Pancreas (tissue), 10 donors: Measurements from ENCODE around the gene UBR2. TPM values are rescaled to one million over a fixed set of nuclear protein-coding genes. Genes with fewer than 3 reads are reported as not detected.
"Not testable (repeated sequence)": the region's sequence is repeated elsewhere in the genome, so short reads cannot be mapped to it uniquely, and the experiment has no call there.

Source experiments
- ATAC-seq, 4 donors: fragments of 200-7000 bp; cut with Tn5 transposase; one replicate each; pipeline versions ENCODE4 v1.8.0 to v1.9.1; 2020; ENCODE audit warnings: mild to moderate bottlenecking in 4 of 4, moderate library complexity in 4 of 4
- DNase-seq, 6 donors: peaks; one replicate each; pipeline ENCODE4 v3.0.0-alpha.2; 2020
- FAIRE-seq: peaks from 2 replicates; lab custom pipeline; 2012; peaks lifted over from hg19 to GRCh38; lab: Jason Lieb, UNC
- H3K27ac ChIP-seq, 4 donors: fragments of 200-600 bp; sonication (generic); 1 replicate in 3 of 4; 2 replicates in 1 of 4; pipeline versions ENCODE4 v1.5.0 to v1.8.0; 2020
- H3K27me3 ChIP-seq, 4 donors: fragments of 200-600 bp; one replicate each; pipeline ENCODE4 v1.8.0; 2021
- H3K36me3 ChIP-seq, 3 donors: fragments of 200-600 bp; sonication (generic) in 1 of 3; one replicate each; pipeline versions ENCODE4 v1.5.0 to v1.8.0; 2020 to 2021
- H3K4me1 ChIP-seq, 3 donors: fragments of 200-600 bp; one replicate each; pipeline ENCODE4 v1.8.0; 2021
- H3K4me3 ChIP-seq, 4 donors: fragments of 200-600 bp; sonication (generic) in 2 of 4; one replicate each; pipeline versions ENCODE4 v1.5.0 to v1.8.0; 2020 to 2021
- H3K9me3 ChIP-seq, 4 donors: fragments of 200-600 bp; one replicate each; pipeline ENCODE4 v1.8.0; 2021
- CTCF ChIP-seq, 4 donors: fragments of 200-600 bp; sonication (generic) in 3 of 4; IDR thresholded peaks; one replicate each; pipeline versions ENCODE4 v1.5.0 to v1.8.0; 2021; ENCODE audit warnings: antibody characterized with exemption in 4 of 4
- WGBS, 2 donors: extraction: QIAGEN DNeasy Blood & Tissue Kit; methylation state at CpG; one replicate each; pipeline ENCODE4 v1.1.7; 2013; 5-methylcytosine and 5-hydroxymethylcytosine counted together
- intact Hi-C, 3 donors: fragments of 100-400 bp; cut with DNase I; formaldehyde crosslinking; loops; one replicate each; pipeline versions ENCODE4 v1.11.1 to v1.14.2; 2022
- polyA plus RNA-seq, 2 donors: library from polyadenylated mRNA; stranded (reverse); fragments of 200-250 nt; gene quantifications; one replicate each; pipeline ENCODE4 v1.2.3, GENCODE V29; 2013
- total RNA-seq, 6 donors: library from RNA; stranded (reverse); fragmentation: NEBNext Ultra II Directional in 4 of 6; extraction: Animal tissue kit (Norgen Biotek cat#: 25700) in 4 of 6; gene quantifications; one replicate each; pipeline versions ENCODE4 v1.2.1 to v1.2.4, GENCODE V29; 2021 to 2023
- donor health status: healthy with polysubstance abuse.
- donor health status: DM: no; HTN: no; CAD: no; lungs with moderate emphysema.
- donor health status: DM: no; HTN: no; CAD: no.
- donor health status: control.
- donor health status: control.
- donor health status: Bipolar disorder and iron deficiency.
- donor health status: DM: yes; HTN: yes; CAD: no.
- donor health status: DM: no; HTN: no; CAD: no.
- donor health status: DM: no; HTN: no; CAD: no.
- donor health status: DM: yes; HTN: yes; CAD: no.

UBR2 gene
- total and polyA plus RNA-seq, 8 donors: 9.4 to 22.0 (median 17.9) TPM

DNA sequence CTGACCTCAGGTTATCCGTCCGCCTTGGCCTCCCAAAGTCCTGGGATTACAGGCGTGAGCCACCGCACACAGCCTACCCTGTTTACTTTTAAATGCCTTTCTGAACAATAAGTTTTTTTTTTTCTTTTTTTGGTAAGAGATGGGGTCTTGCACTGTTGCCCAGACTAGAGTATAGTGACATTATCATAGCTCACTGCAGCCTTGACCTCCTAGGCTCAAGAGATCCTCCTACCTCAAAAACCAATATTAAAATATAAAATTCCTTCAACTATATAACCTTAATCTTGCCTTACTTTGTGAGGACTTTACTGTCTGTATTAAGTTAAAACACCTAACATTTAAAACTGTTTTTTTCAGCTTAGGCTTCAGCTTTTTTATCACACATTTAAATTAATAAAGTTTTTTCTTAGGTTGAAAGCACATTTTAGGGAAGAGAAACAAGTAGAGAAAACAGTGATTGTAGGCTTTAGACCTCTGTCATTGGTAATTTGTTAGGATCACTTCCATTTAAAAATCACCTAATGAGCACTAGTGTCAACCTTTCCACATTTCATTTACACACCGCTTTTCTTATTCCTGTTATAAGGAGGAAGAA, 2.9 kb downstream of the UBR2 start:
- no peaks in the 10 kb centered on the region for H3K27me3 ChIP-seq
- no peak for TF ChIP-seq CTCF (IDR thresholded peaks at IDR 0.05)
- no peaks in the 10 kb centered on the region for H3K36me3 ChIP-seq
- no peak for ATAC-seq
- intact Hi-C loops: no loop called here
- H3K9me3 ChIP-seq: no peaks in the 10 kb centered on the region
- no peak for FAIRE-seq
- no peak overlapping the region for H3K27ac ChIP-seq
- H3K4me1 ChIP-seq: peaks cover 0 to 31% (median 3%) of the 10 kb centered on the region in 3 donors
- DNase-seq: no peak
- peak overlapping the region in 1 of 4 donors; percentile 77 for H3K4me3 ChIP-seq
- 76 to 88% methylated on average over 5 of the region's 5 CpGs for WGBS, 2 donors

DNA sequence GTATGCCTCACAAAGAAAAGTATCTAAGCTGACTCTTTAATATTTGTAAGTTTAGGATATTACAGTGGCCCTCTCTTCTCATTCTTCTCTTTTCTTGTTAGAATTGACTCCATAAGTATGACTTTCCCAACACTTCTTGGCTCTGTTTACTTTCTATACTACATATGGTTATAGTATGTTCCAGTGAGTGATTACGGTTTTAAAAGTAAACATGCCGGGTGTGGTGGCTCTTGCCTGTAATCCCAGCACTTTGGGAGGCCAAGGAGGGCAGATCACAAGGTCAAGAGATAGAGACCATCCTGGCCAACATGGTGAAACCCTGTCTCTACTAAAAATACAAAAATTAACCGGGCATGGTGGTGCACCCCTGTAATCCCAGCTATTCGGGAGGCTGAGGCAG, 3.4 kb downstream of the UBR2 start:
- H3K27ac ChIP-seq, intact Hi-C loops, H3K27me3 ChIP-seq, FAIRE-seq, H3K36me3 ChIP-seq, H3K9me3 ChIP-seq, ATAC-seq, H3K4me3 ChIP-seq, DNase-seq: not testable (repeated sequence)
- WGBS, 2 donors: 73 to 77% methylated on average over 4 of the region's 4 CpGs
- H3K4me1 ChIP-seq: peaks cover 3 to 31% (median 3%) of the 10 kb centered on the region in 3 donors

- FAIRE-seq (peak; percentile 92), DNase-seq (no peak), ATAC-seq (no peak)
- Histone ChIP-seq H3K4me1 (peaks cover 3 to 31% (median 5%) of the 10 kb centered on the region in 3 donors), H3K27me3 (no peaks in the 10 kb centered on the region), H3K27ac (peak overlapping the region in 2 of 4 donors; percentile 4 to 23), H3K4me3 (no peak overlapping the region), H3K36me3 (peaks cover 0 to 5% (median 0%) of the 10 kb centered on the region in 3 donors), H3K9me3 (no peaks in the 10 kb centered on the region)
- no peak for TF ChIP-seq CTCF (IDR thresholded peaks at IDR 0.05)
- intact Hi-C loops: no loop called here
These were observed 5.5 kb downstream of the UBR2 start for GRCh38 chr6:42569102-42570028.

DNA sequence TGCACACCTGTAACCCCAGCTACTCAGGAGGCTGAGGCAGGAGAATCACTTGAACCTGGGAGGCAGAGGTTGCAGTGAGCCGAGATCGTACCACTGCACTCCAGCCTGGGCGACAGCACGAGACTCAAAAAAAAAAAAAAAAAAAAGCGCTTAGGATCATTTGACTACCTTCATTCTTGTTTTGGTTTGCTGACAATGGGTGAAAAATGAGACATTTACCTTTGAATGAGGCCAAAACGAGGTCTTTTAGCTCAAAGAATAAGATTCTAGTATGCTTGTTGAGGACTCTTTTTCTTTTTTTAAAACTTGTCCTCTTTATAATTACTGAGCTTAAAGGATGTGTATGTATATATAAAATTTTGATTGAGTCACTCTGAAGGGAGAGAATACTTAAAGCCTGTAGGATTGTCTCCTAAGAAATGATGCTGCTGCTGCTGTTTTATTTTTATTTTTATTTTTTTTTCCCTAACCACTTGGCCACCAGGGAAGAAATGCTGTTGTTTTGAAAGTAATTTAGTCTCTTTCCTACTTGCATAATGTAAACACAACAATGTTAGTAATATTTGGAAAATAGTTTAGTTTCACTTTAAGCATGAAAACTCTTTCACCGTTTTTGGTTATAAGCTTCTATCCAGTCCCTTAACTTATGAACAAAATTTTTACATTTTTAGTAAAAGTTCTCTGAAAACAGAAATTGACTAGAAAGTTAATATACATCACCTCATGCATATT, 7.9 kb downstream of the UBR2 start:
- FAIRE-seq (no peak), DNase-seq (no peak), ATAC-seq (no peak)
- Histone ChIP-seq H3K27ac (no peak overlapping the region), H3K27me3 (no peaks in the 10 kb centered on the region), H3K9me3 (no peaks in the 10 kb centered on the region), H3K4me1 (peaks cover 3 to 21% (median 5%) of the 10 kb centered on the region in 3 donors), H3K36me3 (peaks cover 0 to 13% (median 0%) of the 10 kb centered on the region in 3 donors), H3K4me3 (no peak overlapping the region)
- intact Hi-C loops: no loop called here
- 79 to 80% methylated on average over 7 of the region's 7 CpGs for WGBS, 2 donors
- no peak for TF ChIP-seq CTCF (IDR thresholded peaks at IDR 0.05)

- FAIRE-seq (no peak), DNase-seq (no peak)
- peaks cover 0 to 13% (median 0%) of the 10 kb centered on the region in 3 donors for H3K36me3 ChIP-seq
These were observed 8.7 kb downstream of the UBR2 start for GRCh38 chr6:42572523-42572922.

GRCh38 chr6:42576538-42576937, 12.7 kb downstream of the UBR2 start:
- H3K4me1 ChIP-seq, H3K4me3 ChIP-seq, H3K9me3 ChIP-seq, ATAC-seq, H3K27ac ChIP-seq, DNase-seq, FAIRE-seq, intact Hi-C loops, H3K27me3 ChIP-seq: not testable (repeated sequence)
- 95% methylated on average over 7 of the region's 7 CpGs for WGBS, 2 donors
- peaks cover 0 to 13% (median 3%) of the 10 kb centered on the region in 3 donors for H3K36me3 ChIP-seq

More at GRCh38 chr6:42572523-42572922, 8.7 kb downstream of the UBR2 start:
- Histone ChIP-seq H3K4me1 (peaks cover 3 to 18% (median 5%) of the 10 kb centered on the region in 3 donors), H3K27ac (no peak overlapping the region), H3K4me3 (no peak overlapping the region), H3K27me3 (no peaks in the 10 kb centered on the region), H3K9me3 (no peaks in the 10 kb centered on the region)
- ATAC-seq: peak in 1 of 4 donors; percentile 21
- TF ChIP-seq CTCF (IDR thresholded peaks at IDR 0.05): no peak
- WGBS, 2 donors: 81 to 87% methylated on average over 4 of the region's 4 CpGs
- intact Hi-C loops: no loop called here
